Activated CD8-positive, alpha-beta T cell treated with anti-CD3 and anti-CD28 coated beads for 36 hours (primary cell): Measurements from ENCODE around the gene PSORS1C1. TPM values are rescaled to one million over a fixed set of nuclear protein-coding genes. Genes with fewer than 3 reads are reported as not detected.

Experiments
- ATAC-seq: fragments of 200-7000 bp; cut with Tn5 transposase; one replicate; pipeline ENCODE4 v1.10.0; 2021; ENCODE audit warnings: mild to moderate bottlenecking, moderate library complexity
- CTCF ChIA-PET: fragments of 350-600 bp; sonication (Branson Sonifier 250); formaldehyde crosslinking; loops from one replicate; lab custom pipeline; 2021; ENCODE audit warnings: antibody characterized with exemption; lab: Charles Lee
- POLR2A ChIA-PET: fragments of 350-600 bp; sonication (Branson Sonifier 250); formaldehyde crosslinking; loops from one replicate; lab custom pipeline; 2021; ENCODE audit warnings: antibody characterized with exemption; lab: Charles Lee
- DNase-seq: peaks from one replicate; pipeline ENCODE4 v3.0.0-alpha.2; 2020
- H3K27ac Mint-ChIP-seq: one replicate; pipeline ENCODE4 v1.8.0; 2021; ENCODE audit warnings: mild to moderate bottlenecking, mixed read lengths
- H3K27me3 Mint-ChIP-seq: one replicate; pipeline ENCODE4 v1.8.0; 2021; ENCODE audit warnings: mixed read lengths
- H3K36me3 Mint-ChIP-seq: one replicate; pipeline ENCODE4 v1.8.0; 2021; ENCODE audit warnings: low read depth, mixed read lengths
- H3K4me1 Mint-ChIP-seq: one replicate; pipeline ENCODE4 v1.8.0; 2021; ENCODE audit warnings: low read depth, mixed read lengths
- H3K4me3 Mint-ChIP-seq: one replicate; pipeline ENCODE4 v1.8.0; 2021; ENCODE audit warnings: mild to moderate bottlenecking, moderate library complexity, mixed read lengths
- H3K9me3 Mint-ChIP-seq: one replicate; pipeline ENCODE4 v1.8.0; 2021; ENCODE audit warnings: mixed read lengths
- CTCF ChIP-seq: fragments of 200-600 bp; IDR thresholded peaks from one replicate; pipeline ENCODE4 v1.8.0; 2022; ENCODE audit warnings: antibody characterized with exemption, mild to moderate bottlenecking
- intact Hi-C: fragments of 100-400 bp; cut with micrococcal nuclease; formaldehyde crosslinking; loops from one replicate; pipeline ENCODE4 v1.10.0; 2022
- total RNA-seq, 2 experiments: library from RNA; stranded (reverse); gene quantifications; one replicate each; pipeline ENCODE4 v1.2.3, GENCODE V29; 2021

PSORS1C1 gene
- total RNA-seq, 2 experiments from 2014 or later, result not detected

- CTCF ChIA-PET, result interaction anchor here (1.7 kb wide), 1 partner anchor 10 kb away, joined by 4 read pairs; no protein-coding TSS in a partner anchor
- Mint-ChIP-seq H3K27me3 (no peaks in the 10 kb centered on the region), H3K4me3 (no peak overlapping the region), H3K36me3 (no peaks in the 10 kb centered on the region), H3K27ac (no peak overlapping the region), H3K9me3 (no peaks in the 10 kb centered on the region), H3K4me1 (no peaks in the 10 kb centered on the region)
- DNase-seq, result no peak
- no peak for TF ChIP-seq CTCF
- no peak for ATAC-seq
- POLR2A ChIA-PET, result interaction anchor here (0.6 kb wide), 1 partner anchor 473 kb away, joined by 4 read pairs; no protein-coding TSS in a partner anchor
- intact Hi-C loops, result no loop called here
Observed at GRCh38 chr6:31122791-31123706, 8.4 kb downstream of the PSORS1C1 start.

DNA sequence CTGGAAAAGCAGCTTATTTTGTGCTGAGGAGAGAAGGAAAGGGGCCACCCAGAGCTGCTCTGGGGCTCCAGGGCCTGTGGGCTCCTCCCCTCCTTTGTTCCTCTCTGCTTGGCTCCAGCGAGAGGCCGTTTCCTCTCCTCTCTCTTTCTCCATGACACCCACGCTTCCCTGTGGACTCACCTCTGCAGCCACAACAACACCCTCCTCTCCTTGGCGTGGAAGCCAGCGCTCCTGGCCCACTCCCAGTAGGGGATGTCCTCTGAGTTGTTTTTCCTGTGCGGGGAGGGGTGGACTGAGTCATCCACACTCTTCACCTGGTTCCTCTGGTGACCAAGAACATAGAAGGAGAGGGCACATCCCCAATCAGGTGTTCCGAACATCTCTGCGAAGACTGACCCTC is 10.6 kb downstream of the PSORS1C1 start:
- no peaks in the 10 kb centered on the region for H3K36me3 Mint-ChIP-seq
- intact Hi-C loops, result no loop called here
- no peaks in the 10 kb centered on the region for H3K9me3 Mint-ChIP-seq
- no peak overlapping the region for H3K4me3 Mint-ChIP-seq
- ATAC-seq (no peak), DNase-seq (no peak)
- no peak overlapping the region for H3K27ac Mint-ChIP-seq
- POLR2A ChIA-PET, result no interaction called here
- TF ChIP-seq CTCF, result no peak
- peaks cover 2% of the 10 kb centered on the region for H3K27me3 Mint-ChIP-seq
- CTCF ChIA-PET, result interaction anchor here (1.1 to 2.1 kb wide), 3 partner anchors 8 to 56 kb away, joined by 3 to 4 read pairs (median 4); no protein-coding TSS in a partner anchor
- peaks cover 2% of the 10 kb centered on the region for H3K4me1 Mint-ChIP-seq

DNA sequence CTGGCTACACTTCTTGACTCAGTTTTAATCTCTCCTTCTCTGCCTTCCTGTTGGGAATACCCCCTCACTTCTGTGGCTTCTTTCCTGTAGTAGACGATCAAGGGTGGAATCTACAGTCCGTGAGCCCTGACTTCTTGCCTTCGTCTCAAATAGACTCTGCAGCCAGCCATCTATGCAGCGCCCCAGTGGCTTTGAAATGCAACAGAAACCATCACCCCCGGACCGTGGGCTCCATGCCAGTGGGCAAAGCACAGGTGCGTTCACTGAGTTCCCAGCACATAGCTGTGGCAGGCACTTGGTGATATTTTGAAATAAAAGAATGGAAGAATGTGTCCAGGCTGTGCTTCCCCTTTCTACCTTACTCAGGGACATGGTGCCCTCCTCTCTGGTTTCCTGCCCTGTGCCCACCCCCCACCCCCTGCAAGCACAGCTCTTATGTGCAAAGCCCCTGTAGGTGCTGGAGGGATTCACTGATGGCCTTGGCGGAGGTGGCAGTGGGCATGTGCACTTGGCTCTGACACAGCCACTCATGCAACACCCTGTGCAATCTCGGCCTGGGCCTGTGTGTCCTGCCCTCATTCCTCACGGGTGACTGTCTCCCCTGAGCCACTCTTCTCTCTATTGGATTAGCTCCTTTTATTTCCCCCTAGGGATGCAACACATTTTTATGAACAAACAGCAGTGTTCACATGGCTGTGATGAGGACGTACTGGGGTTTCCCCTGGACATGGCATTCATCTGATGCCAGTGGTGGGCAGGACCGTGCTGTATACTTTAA is 11.2 kb downstream of the PSORS1C1 start:
- no peaks in the 10 kb centered on the region for H3K9me3 Mint-ChIP-seq
- intact Hi-C loops, result no loop called here
- no peak for TF ChIP-seq CTCF
- no peak overlapping the region for H3K4me3 Mint-ChIP-seq
- peaks cover 2% of the 10 kb centered on the region for H3K4me1 Mint-ChIP-seq
- POLR2A ChIA-PET, result no interaction called here
- H3K27me3 Mint-ChIP-seq, result peaks cover 2% of the 10 kb centered on the region
- no peaks in the 10 kb centered on the region for H3K36me3 Mint-ChIP-seq
- DNase-seq, result no peak
- no peak for ATAC-seq
- no peak overlapping the region for H3K27ac Mint-ChIP-seq
- CTCF ChIA-PET, result interaction anchor here (0.6 to 2.1 kb wide), 3 partner anchors 10 to 582 kb away, joined by 3 to 4 read pairs (median 3); no protein-coding TSS in a partner anchor

DNA sequence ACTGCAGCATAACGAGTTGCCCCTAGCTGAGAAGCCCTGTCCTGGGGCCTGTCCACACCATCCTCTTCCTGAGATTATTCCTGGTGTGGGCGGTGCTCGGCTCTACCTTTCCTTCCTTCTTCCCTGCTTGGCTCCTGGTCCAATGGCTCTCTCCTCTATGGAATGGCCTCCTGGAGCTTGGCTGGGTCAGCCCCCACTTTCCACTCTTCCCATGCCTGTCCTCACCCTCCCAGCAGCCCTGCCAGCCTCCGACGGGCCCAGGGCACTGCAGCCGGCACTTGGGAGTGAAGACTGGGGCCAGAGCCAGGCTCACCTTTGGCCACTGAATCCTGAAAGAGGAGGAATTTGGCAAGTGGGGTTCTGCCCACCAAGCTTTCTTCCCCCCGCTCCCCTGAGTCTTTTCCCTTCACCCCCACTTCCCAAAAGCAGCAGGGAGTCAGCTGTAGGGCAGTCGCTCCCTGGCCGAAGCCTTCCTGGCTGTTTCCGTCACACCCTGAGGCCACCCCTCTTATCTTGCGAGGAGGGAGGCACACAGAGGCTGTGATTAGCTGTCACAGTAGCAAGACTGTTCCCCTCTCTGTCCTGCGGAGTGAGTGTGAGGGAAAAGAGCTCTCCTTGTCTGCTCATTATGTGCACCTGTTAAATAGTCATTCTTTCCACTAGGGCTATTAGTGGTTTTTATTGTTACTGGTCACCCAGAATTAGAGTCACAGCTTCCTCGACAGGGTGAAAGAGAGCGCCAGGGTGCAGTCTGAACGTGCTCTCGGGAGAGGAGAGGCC is 12.0 kb downstream of the PSORS1C1 start:
- H3K4me1 Mint-ChIP-seq, result peaks cover 2% of the 10 kb centered on the region
- no peak overlapping the region for H3K27ac Mint-ChIP-seq
- H3K9me3 Mint-ChIP-seq, result no peaks in the 10 kb centered on the region
- no peaks in the 10 kb centered on the region for H3K36me3 Mint-ChIP-seq
- ATAC-seq, result no peak
- DNase-seq, result no peak
- intact Hi-C loops, result no loop called here
- ChIA-PET CTCF (interaction anchor here (0.6 to 1.5 kb wide), 9 partner anchors 8 to 582 kb away, joined by 3 to 6 read pairs (median 3); partner anchors contain the start of gene PSORS1C2), POLR2A (no interaction called here)
- TF ChIP-seq CTCF, result no peak
- no peak overlapping the region for H3K4me3 Mint-ChIP-seq
- H3K27me3 Mint-ChIP-seq, result peaks cover 2% of the 10 kb centered on the region
